CD4-positive, alpha-beta T cell treated with Interleukin-10 for 1 hour (primary cell): Measurements from ENCODE around the gene ABI1.

ENCODE experiments used
- DNase-seq: peaks from one replicate; pipeline ENCODE4 v3.0.0-alpha.2; 2020

Gene ABI1

GRCh38 chr10:26706936-26707335 lies 153.8 kb downstream of the ABI1 start:
- no peak for DNase-seq

- DNase-seq = no peak
Observed at GRCh38 chr10:26706206-26706605, 154.6 kb downstream of the ABI1 start.

GRCh38 chr10:26703974-26704373 lies 156.8 kb downstream of the ABI1 start:
- no peak for DNase-seq

GRCh38 chr10:26703096-26703495 lies 157.7 kb downstream of the ABI1 start:
- no peak for DNase-seq

- no peak for DNase-seq
Observed at GRCh38 chr10:26700884-26701630, 159.7 kb downstream of the ABI1 start.

- DNase-seq = no peak
Observed at GRCh38 chr10:26699631-26700030, 161.1 kb downstream of the ABI1 start.

GRCh38 chr10:26698909-26699308 lies 161.8 kb downstream of the ABI1 start:
- DNase-seq = no peak

- no peak for DNase-seq
Observed at GRCh38 chr10:26697922-26698608, 162.7 kb downstream of the ABI1 start.

GRCh38 chr10:26697163-26697921 lies 163.4 kb downstream of the ABI1 start, which contains the start of gene PDSS1:
PDSS1 (plus strand) TSS chr10:26697701; CDS start chr10:26697712, 11 bp downstream.
- DNase-seq = peak; percentile 65

GRCh38 chr10:26696786-26697162 lies 164.0 kb downstream of the ABI1 start:
- no peak for DNase-seq
